HG03175 (cell line): Measurements from ENCODE around the gene SHISAL1.

Experiments
- ATAC-seq: cut with Tn5 transposase; IDR thresholded peaks from one replicate; pipeline ENCODE4 v1.9.1; 2021; ENCODE audit warnings: mild to moderate bottlenecking, moderate library complexity; ENCODE audit not compliant: unreplicated experiment

SHISAL1 gene

DNA sequence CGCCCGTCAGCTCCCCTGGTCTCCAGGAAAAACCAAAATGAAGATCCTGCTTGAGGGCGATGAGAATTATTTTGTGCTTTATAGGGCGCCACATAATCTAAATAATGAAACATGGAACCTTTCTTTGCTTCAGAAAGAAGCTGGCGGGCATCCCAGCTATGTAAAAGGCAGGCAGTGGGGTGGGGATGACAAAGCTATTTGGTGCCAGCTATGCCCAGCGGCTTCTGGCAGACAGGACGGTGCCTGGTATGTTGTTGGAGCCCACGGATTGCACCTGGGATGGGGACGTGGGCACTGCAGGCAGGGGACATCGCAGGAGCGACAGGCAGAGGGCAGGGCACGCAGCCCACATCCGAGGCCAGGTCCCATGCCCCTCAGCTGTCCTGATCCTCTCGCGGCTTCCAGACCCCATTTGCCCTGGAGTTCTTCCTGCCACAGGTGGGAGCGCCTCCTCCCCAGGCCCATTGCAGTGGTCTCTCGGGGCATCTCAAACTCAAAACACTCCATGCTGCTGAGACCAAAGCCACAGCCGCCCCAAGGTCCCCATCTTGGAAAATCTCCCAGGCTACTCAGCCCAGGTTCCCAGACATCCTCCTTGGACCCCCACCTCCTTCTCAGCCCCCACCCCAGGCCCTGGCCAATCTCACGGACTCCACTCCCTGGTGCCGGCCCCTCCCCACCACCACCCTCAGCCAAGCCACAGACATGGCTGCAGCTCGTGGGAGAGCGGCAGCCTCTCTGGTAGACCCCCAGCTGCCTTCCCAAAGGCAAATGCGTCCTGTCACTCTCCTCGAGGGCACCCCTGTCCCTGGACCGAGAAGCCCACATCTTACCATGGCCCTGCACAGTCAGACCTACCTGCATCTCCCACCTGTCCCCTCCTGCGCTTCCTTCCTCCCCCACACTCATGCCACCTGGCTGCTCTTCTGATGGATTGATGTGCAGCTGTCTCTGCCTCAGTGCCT, 45.7 kb downstream of the SHISAL1 start:
- ATAC-seq: no peak

DNA sequence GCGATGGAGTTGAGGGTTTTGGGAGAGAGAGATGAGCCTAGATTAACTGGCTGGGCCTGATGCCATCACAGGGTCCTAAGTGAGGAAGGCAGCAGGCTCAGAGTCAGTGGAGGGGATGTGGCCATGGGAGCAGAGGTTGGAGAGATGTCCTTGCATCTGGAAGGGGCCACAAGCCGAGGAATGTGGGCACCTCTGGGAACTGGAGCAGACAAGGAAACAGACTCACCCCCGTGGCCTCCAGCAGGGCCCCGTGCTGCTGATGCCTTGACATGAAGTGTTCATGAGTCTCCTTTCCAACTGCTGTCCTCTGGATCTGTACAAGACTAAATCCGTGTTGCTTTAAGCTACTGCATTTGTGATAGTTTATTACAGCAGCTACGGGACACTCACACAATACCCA, 49.2 kb downstream of the SHISAL1 start:
- no peak for ATAC-seq

DNA sequence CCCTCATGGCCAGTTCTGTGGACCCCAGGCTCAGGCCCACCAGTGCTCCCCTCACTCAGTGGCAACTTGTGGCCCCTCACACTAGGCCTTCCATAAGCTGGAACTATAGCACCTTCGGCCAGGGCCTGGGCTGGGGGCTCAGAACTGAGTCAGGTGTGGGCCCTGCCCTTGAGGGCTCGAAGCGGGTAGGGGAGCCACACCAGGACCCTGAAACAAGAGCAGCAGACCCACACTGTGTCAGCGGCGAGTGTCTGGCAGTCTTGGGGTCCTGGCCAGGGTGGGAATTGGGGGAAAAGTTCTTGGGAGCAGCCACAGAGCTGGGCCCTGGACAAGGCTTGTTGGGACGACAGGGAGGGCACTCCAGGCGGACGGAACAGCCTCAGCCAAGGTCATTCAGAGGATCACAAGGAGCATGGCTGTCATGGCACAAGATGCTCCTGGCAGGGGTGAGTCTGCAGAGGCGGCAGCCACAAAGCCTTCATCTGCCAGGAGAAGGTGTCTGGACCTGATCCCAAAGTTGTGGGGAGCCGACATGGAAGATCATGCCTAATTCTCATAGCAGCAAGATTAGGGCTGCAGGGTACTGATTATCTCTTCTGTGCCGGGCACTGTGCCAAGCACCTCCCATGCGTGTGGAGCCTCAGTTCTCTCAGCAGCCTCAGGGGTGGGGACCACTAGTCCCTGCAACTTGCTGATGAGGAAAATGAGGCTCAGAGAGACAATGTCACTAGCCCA, 50.7 kb downstream of the SHISAL1 start:
- ATAC-seq: no peak

DNA sequence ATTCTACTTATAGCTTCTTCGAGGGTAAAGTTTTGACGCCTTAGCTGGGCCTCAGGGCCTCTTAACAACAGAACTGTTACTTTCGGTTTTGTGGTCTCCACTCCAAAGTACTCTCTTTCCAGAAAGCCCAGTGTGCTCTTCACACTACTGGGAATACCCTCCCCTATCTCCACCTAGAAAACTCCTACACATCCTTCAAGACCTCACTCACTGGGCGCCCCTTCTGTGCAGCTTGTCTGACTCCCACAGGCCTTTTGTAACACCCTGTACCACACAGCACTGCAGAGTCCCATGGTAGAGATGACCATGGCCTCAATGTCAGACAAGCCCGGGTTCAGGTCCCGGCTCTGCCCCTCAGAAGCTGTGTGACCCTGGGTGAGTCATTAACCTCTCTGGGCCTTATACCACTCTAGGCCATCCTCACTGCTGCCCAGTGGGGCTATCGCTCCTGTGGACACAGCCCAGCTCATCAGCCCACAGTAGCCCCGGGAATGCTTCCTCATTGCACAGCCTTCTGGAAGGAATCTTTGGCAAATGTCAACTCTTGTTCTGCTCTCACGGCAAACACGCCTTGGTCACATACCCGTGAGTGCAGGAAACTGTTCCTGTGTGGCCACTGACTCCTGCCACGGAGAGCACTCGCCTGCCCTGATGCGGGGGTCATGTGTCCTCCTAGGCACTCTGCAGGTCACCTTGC, 51.4 kb downstream of the SHISAL1 start:
- ATAC-seq: no peak

DNA sequence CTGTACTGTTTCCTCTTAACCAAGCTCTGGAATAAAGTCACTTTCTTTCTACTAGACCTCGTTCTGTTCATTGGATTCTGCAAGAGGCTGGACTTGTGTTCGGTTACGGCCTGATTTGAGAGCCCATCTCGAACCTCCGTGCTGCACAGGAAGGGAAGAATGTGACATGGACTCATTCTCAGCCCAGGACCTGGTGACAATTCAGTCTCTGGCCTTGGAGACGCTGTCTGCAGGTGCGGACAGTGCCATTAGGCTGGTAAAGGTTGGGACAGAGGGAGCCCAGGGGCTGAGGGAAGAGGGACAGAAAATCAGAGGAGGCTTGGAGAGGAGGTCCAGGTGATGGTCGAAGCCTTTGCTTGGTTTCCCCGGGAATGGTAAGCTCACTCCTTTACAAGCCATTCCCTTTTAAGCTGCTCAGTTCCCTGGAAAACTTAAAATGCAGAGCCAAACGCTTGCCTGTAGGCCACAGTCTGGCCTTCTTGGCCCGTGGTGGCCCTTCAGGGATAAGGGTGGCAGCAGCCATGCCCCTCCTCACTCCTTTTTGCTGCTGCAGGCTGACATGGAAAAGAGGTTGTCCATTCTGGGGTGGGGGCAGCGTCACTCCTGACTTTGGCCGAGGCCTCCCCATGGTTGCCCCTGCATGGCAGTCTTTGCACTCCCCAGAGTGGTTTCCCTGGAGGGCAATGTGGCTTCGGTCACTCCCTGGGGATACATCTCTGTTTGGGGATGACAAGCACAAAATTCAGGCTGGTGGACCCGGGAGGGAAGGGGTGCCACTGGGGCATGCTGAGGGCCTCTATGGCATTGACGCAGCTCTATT, 52.3 kb downstream of the SHISAL1 start:
- no peak for ATAC-seq

DNA sequence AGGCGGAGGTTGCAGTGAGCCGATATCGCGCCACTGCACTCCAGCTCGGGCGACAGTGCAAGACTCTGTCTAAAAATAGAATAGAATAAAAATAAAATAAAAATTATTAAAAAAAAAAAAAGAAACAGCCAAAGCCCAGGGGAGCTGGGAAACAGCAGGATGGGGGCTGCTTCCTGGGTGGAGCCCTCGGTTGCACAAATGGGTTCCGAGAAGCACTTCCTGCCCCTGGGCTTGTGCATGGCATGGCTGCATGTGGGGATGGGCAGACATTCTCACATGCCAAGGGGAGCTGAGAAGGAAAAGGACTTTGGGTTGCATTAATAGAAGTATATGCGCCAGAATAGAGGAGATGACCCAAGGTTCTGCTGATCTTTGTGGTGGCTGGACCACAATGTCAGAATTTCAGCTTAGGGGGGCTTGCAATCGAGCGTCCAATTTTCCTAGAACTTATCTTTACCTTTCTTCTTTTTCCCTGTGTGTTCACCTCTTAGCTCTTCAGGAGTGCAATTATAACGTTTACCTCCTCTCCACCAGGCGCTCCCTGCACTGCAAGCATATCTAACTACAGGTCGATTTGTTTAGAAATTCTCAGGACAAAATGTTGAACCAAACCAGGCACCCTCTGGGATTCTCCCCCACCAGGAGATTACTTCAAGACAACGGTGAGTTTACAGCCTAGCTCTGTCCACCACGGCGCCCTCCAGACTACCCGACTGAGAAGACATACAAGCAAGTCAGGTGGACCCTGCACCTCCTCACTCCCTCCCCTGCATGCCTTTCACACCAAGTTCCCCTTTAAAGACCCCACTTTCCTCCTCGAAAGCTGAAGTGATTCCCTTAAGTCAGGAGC, 53.2 kb downstream of the SHISAL1 start:
- no peak for ATAC-seq

DNA sequence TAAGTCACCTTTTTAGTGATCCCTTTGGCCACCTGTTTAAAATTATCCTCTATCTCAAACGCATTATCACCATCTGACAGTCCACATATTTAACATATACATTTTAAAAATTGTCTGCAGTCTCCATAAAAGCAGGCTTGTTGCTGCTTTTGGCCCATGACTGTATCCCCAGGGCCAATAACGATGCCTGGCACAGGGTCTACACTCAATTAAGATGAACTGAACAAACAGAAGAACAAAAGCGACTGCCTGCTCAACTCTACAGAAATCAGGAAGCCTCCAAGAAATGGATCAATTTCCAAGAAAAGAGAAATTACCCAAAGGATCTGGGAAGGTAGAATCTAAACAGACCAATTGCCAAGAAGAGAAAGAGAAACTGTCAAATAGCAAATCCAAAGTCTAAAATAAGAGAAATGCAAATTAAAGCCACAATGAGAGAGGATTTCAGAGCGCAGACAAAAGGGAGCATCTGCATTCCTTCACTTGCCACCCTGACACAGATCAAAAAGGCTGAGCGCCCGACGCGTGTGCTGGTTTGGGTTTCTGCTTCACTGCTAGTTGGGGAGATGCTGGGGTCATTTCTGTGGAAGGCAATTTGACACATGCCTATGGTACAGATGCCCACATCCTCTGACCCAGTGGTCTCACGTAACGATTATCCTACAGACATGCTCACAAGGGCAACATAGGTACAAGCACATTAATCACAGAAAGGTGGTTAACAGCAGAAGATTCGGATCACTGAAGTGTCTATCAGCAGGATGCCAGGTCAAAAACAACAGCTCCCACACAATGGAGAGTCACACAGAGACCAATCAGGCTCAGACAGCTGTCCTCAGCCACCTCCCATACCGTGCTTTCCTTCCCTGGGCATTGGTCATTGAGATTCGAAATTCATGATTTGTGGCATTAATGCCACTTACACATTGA, 55.9 kb downstream of the SHISAL1 start:
- no peak for ATAC-seq

DNA sequence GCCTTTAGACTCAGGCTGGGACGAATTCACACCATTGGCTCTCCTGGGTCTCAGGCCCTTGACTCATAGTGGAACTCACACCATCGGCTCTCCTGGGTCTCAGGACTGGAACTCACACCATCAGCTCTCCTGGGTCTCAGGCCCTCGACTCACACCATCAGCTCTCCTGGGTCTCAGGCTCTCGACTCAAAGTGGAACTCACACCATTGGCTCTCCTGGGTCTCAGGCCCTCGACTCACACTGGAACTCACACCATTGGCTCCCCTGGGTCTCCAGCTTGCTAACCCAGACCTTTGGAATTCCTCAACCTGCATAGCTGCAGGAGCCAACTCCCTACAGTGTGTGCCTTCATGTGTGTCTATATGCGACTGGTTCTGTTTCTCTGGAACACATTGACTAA, 56.7 kb downstream of the SHISAL1 start:
- ATAC-seq: no peak

DNA sequence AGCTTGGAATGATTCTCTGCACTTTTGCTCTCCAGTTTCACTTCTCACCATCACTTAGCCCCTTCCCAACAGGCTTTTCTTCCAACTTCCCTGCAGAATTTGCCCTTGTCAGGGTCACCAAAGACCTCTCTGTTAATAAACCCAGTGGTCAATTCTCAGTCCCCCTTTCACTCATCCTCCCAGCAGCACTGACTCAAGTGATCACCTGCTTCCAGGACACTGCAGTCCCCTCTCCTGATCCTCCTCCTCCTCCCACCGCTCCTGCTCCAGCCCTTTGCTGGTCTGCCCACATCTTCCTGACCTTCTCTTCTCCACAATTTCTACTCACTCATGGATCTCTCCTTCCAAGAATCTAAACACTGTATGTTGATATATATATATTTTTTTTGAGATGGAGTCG, 57.9 kb downstream of the SHISAL1 start:
- no peak for ATAC-seq

DNA sequence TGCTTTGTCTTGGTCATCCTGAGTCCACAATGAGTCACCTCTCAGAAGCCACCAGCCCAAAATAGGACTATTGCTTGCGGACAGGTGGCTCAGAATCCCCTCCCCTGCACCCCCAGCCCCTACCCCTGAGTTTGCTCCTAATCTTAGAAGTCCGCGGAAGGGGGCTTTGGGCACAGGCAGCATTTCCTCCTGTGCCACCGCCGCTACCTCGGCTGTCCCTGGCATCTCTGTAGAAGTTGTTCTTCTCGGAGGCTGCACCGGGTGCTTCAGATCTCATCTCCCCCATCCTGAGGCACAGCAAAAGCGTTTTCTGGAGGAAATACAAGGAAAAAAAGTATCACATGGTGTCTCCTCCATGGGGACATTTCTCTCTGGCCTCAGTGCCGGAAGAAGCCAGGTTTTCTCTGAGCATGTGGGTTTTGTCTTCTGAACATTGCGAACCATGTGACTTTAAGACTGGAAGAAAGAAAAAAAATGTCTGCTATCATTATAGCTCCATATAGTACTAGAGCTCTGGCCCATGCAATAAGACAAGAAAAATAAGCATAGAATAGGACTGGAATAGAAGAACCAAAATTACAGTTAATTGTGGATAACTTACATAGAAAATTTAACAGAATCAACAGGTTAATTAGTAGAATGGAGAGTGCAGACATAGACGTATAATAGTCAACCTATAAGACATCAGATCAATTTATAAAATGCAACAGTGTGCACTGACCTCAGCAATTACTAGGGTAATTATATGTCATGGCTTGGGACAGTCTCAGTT, 63.2 kb downstream of the SHISAL1 start:
- ATAC-seq: no peak

DNA sequence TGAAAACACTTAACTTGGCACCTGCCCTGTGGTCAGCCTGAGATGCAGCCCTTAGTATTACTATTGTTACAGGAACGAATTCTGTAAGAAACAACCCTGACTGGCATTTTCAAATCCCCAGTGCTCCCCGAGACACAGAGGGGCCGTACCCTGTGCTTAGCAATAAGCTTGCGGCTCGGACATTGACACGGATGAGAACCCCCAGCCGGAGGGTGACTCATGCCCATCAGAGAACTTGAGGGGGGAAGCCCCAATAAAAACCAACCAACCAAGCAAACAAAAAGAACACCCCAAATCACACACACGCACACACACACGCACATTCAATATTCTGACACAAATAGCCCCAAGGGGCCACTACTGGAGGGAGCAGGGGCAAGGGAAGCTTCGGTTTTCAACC, 63.8 kb downstream of the SHISAL1 start:
- no peak for ATAC-seq

DNA sequence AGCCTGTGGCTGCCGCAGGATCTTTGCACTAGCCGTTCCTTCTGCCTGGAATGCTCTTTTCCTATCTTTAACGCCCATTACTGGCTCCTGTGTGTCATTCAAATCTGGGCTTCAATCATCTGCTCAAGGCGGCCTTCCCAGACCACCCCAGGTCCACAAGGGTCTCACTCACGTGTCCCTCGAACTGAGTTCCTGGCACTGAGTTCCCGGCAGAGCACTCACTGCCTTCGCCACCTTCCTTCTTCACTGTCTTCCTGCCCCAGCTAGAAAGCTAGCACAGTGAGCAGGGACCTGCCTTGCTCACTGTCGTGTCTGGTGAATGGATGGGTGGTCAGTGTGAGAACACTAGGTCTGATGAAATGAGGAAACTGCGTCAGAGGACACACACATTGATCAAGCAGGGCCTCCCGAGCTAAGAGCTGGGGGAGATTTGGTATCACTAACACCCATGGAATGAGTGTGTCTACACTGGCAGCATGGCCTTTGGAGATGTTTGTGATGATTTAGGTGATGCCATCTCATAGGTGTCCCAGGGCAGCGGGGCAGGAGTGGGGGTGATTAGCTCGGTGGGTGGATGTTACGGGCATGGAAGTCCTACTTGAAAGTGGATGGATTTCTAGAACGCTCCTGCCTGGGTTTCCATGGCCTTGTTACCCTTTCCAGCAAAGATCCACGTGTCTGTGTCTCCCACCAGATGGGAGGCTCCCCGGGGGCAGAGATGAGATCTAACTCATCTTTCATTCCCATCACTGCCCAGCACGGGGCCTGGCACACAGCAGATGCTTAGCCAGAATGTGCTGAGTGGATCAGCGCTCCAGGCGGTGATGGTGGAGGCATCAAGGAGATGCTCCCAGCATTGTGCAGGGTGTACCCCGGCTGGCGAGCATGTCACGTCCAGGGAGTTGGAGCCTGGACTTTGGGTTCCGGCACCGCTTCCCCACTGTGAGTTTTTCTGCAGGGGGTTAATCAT, 64.5 kb downstream of the SHISAL1 start:
- ATAC-seq: no peak

DNA sequence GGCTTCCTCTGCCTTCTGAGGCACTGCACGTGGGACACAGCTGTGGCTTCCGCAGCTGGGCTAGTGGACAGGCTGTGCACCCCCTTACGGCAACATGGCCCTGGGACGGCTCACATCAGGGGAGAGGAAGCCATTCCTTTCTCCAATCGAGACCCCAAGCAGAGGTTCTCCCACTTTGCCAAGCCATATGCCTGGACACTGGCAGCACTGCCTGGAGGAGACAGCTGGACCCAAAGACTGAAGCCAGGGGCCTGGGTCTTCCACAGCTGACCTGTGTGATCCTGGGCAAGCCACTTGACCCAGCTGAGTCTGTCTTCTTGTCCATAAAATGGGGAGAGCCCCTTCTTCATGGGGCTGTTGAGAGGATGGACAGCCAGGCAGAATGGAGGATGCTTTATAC, 65.4 kb downstream of the SHISAL1 start:
- no peak for ATAC-seq

DNA sequence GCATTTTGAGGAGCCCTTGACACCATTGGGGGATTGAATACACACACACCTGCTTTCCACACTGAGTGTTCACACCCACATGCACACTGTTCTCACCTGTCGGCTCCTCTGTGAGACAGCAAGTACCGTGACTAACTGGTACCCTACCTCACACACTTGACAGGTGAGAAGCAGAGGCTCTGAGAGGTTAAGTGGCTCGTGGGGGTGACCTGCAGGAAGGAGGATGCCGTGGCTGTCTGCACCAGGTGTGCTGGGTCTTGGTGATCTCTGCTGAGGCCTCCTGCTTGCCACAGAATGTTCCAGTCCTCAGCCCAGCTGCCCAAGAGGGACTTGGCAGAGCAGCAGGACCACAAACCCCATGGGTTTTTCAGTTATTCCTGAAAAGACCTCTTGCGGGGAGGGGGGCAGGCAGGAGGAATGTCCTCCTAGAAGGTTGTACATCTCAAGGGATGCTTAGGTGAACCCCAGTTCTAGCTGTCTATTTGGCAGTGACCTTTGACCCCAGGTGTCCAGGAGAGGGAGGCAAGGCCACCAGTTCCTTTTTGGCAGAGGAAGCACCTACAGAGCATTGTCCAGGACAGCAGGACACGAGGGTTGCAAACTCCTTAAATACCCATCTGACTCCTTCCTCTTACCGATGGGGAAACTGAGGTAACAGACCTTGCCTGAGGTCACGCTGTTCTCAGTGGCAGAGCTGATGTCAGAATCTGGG, 66.0 kb downstream of the SHISAL1 start:
- ATAC-seq: no peak

DNA sequence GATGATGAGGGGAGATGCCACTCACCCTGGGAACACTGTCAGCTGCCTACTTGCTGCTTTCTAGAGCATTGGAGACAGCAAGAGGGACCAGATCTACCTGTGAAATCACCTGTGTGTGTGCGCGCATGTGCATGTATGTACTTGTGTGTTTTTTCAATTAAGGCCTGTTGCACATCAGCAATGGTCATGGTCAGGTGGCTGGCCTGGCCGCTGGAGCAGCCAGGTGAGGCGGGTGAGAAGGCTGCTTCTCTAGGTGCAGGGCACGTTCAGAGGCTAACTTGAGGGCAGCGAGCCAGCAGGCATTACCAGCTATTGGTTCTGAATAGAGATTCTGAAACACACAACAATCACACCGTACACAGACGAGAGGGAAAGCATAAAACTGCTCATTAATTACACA, 66.9 kb downstream of the SHISAL1 start:
- ATAC-seq: no peak

DNA sequence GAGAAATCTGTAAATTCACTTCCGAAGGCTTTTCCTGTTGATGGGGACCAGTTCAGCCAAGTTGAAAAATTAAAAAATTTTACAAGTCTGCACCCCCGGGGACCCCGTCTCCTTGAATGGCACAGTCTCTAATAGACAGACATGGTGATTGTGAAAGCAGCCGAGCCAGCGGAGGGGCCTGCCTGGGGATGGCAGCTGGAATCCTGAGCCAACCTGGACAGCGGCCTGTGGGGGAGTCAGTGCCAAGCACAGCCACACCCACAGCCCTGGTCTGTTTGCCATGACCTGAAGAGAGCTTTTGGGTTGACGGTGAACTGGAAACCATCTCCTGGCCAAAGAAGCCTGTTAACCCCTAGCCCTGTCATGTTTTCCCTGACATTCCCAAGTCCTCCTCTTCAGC, 67.3 kb downstream of the SHISAL1 start:
- ATAC-seq: no peak
